HG02678 (cell line): ENCODE measurements around the gene TMBIM1.

Experiments used
- ATAC-seq: cut with Tn5 transposase; IDR thresholded peaks from one replicate; pipeline ENCODE4 v1.9.1; 2021; ENCODE audit warnings: mild to moderate bottlenecking, moderate library complexity; ENCODE audit not compliant: unreplicated experiment

Gene TMBIM1

DNA sequence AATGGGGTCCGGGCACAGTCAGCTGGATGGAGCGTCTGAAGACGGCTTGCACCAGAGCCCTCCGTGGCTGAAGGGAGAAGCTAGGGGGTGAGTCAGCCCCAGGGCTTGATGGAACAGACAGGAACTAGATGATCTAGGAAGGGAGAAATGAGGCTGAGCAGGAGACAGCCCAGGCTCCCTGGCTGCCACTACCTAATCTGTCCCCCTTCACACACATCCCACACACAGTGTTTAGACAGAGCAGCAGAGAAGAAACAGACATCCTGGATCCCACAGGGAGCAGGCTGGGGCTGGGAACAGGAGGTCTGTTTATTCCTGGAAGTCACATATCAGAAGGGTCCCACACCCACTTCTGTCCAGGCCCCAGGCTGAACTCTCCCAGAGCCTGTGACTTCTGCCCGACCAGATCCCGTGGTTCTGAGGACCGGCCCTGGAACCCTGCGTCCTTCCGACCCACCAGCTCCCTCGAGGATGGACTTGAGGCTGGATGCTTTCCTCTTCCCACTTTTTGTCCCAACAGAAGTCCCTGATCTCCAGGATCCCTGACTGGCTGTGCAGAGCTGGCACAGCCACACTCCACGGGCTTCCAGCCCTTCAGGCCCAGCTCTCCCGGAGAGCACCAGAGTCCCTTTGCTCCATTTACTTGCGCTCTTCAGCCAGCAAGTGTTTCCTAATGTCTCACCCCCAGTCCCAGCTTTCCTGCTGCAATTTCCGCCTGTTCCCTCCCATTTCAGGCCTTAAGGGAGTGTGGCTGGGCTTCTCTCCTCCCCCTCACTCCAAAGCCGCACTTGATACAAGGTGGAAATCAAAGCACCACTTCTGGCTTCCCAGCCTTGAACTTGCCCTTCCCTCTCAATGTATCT, 33.0 kb downstream of the TMBIM1 start:
- no peak for ATAC-seq

DNA sequence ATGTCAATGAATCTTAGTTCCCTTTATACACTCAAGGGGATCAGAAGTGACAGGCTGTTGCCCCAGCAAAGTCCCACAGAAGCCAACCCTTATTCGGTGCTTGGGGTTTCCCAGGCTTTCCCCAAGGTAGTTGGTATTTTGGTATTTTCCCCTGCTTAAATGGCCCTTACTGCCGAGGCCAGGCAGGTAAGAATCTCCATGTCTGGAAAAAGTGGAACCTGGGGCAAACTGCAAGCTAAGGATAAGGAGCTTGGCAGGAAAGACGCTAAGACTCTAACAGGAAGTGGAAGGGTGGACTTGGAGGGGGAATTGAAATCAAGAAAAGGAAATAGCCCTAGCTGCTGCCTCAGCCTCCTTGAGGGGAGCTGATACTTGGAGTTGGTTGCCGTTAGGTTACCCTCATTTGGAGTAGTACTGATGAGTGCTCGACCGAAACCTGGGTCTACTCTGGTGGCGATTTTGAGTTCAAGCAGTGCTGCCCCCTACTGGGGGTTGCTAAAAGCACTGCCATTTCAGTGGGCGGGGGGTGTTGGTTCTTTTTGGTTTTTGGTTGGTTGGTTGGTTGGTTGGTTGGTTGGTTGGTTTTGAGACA, 34.8 kb downstream of the TMBIM1 start:
- peak; percentile 70 for ATAC-seq

DNA sequence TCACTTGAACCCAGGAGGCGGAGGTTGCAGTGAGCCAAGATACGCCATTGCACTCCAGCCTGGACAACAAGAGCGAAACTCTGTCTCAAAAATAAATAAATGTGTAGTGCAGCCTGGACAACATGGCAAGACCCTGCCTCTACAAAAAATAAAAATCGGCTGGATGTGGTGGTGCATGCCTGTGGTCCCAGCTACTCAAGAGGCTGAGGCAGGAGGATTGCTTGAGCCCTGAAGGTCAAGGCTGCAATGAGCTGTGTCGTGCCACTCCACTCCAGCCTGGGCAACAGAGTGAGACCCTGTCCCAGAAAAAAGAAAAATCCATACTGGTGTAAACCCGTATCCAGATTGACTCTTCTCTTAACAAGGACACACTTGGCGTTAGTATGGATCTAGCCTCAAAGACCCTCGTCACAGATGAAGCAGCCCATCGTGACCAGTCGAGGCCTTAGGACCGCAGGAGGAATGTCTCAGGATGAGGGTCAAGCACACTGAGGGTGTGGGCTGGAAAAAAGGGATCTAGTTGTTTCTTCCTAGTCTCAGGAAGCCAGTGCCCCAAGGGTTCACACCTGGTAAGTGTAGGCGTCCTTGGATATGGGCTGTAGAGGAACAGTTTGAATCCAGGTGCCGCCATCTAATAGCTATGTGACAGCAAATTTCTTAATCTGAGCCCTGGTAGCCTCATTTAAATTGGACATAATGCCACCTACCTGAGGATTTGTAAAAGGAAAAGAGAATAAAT, 35.5 kb downstream of the TMBIM1 start:
- no peak for ATAC-seq

DNA sequence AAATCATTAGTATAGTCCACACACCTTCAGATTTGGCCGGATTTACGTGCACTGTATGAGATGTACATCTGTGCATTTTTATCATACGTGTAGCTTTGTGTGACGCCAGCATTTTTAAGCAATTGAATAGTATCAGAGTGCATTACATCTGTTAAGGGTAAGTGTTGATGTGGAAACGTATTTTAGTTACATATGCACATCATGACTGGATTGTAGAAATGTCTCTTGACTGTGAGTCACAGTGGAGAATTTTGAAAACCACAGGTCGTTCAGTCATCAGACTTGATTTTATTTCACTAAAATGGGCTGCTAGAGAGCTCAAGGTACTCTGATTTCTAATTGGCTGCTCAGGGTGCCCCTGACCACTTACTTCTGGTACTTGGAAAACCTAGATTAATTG, 36.9 kb downstream of the TMBIM1 start:
- ATAC-seq: no peak

DNA sequence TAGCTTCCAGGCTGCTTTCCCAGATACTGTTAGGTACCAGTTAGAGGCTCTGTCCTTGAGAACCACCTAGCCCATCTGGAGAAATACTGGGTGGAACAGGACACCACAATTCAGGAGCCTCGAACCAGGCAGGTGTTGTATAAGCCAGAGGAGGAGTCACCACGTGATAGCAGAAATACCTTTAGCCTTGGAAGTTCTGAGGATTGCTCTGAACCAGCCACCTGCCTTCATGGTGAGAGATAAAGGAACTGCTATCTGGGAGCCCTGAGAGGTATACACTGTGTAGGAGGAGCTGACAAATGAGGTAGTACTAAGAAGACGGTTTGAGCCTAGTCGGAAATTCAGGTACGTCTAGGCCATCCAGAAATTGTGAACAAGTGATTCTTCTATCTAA, 39.1 kb downstream of the TMBIM1 start:
- no peak for ATAC-seq

DNA sequence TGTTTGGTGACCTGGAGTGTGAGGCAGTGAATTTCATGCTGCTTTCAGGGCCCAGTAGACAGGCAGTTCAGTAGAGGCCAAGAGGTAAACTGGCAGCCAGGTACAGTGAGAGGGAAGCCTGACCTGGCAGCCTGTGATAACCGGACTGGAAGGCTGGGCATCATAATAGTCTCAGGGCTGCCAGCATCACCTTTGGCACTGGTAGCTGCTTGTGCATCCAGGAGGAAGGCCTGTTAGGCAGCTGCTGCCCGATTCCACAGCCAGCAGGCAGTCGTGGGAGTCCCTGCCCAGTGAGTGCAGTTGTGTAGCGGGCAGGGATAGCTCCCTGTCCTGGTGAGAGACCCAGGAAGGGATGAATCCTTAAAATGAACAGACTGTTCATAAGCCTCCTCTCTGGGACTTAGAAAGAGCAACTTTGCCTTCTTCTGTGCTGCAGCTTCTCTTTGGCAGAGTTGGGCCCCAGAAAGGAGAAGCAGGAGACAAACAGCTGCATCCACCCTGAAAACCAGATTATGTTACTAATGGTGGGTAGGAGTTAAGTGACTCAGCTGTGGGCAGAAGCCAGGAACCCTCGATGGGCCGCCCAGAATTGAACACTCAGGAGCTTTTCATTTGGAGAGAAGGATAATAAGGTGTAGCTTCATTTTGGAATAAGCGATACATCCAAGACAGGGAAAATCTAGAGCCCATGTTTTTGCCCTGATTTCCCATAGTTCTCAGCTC, 39.6 kb downstream of the TMBIM1 start:
- ATAC-seq: no peak

DNA sequence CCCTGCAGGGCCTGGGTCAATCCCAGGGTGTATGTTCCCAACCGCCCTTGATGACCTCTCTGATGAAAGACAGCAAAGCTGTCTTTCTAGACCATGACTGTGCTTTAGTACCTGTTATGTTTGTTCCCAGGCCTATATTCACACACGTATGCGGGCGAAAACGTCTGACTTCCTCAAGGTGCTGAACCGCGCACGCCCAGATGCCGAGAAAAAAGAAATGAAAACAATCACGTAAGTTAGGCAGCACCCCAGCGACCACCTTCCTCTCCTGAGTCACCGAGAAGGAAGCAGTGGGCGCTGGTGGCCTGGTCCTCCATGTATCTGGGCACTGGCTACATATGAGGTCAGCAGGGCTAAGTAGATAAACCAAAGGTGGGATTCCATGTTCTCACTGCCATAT, 42.6 kb downstream of the TMBIM1 start:
- no peak for ATAC-seq

DNA sequence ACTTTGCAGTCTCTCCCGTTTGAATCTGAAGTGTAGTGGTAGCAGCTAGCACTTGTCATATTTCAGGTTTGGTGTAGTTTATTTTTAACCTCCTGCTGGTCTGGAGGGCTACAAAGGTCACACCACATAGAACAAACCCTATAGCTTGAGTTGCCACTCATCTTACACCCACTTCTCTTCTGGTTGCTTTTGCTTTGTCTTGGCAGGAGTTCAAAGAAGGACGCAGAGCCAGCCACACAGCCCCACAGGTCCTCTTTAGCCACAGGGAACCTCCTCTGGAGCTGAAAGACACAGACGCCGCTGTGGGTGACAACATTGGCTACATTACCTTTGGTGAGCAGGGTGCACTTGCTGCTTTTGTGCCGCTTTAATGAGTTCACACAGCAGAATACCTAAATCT, 47.1 kb downstream of the TMBIM1 start:
- no peak for ATAC-seq

DNA sequence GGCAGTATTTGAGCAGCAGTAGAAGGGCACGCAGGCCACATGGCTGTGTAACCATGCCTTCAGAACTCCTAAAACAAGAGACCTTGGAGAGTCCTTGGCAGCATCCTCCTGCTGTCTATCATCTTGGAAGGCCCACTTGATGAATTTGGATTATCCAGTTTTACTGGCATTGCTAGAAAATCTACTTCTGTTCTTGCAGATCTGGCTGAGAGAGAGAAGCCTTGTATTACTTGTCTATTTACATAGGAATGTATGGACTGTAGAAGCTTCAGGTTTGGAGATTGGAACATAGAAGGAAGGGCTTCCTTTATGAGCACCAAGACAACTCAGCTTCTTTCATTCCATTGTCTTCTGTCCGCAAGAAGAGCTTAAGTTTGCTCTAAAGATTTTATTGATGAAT, 47.6 kb downstream of the TMBIM1 start:
- no peak for ATAC-seq

DNA sequence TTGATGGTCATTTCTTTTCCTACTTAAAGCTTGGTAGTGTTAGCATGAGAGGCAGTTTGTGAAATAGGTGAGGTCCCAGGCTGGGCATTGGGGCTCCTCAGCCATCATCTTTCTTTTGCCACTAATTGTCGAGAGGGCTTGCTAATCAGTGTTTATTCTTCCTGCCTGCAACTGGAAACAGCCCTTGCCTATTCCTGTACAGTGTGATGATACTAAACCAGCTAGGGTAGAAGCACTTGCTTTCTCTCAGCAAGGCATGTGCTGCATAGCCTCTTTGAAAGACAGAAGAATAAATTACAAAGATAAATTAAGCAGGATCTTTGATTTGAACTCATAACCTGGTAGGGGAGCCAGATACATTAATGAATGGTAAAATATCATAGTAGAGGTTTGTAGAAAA, 48.1 kb downstream of the TMBIM1 start:
- no peak for ATAC-seq

DNA sequence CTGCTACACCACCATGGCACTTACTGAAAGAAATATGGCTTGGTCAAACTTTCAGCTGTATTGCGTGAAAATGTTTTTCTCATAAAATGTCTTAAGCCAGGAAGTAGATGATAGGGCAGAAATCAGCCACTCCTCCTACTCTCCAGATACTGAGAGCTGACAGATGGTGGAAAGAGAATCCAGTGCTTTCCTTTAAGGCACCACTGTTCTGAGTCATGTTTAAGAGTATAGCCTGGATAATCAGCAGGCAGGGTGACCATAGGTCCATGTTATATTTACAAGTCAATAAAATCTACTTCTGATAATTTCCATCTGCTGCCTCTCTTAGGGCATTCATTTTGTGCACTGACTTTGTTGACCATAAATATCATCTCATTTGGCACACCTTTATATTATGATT, 53.4 kb downstream of the TMBIM1 start:
- ATAC-seq: no peak

DNA sequence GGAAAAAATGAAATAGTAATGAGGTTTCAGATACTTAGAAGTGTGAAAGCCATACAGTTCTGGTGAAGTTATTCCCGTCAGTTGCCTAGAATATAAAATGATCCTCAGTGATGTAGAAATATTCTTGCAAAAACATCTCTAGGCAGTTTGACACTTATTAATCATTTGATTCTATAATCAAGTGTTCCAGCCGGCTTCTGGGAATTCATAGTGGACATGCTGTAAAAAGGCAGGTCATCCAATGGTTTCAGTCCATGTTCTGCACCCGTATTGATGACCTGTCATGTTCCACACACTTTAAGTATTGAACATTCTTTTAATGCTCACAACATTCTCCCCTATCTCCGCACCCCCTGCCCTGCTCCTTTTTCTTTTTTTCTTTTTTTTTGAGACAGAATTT, 55.5 kb downstream of the TMBIM1 start:
- ATAC-seq: no peak

DNA sequence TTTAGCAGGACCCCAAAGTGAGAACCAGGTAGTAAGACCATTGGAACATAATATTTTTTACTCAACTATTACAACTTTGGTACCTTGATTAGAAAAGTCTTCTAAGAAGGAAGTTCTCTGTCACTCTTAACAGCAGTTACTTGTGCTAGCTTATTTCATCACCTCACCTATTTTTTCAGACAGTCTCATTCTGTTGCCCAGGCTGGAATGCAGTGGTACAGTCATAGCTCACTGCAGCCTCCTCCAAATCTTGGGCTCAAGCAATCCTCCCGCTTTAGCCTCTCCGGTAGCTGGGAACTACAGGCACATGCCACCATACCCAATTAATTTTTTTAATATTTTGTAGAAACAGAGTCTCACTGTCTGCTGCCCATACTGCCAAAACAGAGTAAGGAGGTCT, 57.3 kb downstream of the TMBIM1 start:
- no peak for ATAC-seq

DNA sequence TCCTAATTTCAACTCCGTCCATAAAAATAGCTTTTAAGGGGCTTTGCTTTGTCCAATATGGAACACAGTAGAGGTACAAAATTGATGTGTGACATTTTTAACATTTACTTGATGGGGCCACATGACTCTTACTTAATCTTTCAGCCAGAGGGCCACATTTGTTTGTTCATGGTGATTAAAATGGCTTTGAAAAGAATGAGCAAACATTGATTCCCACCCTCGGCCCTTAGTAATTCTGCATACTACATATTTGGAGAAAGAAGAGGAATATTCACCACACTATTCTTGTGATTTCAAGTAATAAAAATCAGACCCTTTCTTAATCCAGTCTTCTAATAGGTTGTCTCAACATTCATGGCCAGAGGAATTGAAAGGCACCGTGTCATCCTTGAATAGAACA, 57.8 kb downstream of the TMBIM1 start:
- ATAC-seq: no peak

DNA sequence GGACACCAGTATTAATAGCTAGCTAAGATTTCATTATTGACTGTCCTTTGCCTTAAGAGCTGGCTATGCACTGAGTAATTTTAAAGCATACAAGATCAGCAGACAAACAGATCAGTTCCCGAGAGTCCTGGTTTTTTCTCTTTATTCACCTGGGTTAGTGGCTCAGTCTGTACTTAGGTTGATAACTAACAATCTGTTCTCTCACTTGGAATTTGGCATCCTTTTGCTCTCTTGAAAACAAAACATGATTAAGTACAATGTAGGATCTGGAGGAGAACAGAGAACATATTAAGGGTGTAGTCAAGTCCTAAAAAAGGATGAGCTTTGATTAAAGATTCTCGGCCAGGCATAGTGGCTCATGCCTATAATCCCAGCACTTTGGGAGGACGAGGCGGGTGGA, 58.8 kb downstream of the TMBIM1 start:
- ATAC-seq: no peak

DNA sequence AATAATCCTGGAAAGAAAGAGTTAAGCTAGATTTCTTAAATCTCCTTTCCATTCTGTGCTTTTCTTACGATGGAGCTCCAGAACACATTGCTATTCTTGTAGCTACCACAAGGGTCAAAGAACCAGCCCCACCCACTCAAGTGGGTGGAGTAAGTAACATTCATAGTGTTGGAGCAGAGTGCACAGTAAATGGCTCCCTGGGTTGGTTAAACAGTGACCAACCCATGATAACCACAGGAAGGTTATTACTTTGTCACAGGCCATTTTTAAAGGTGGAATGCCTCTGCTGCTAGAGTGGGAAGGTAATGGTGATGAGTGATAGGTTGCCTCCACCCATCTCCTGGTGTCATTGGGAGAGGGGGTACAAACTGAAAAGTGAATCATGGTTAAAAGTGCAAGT, 61.4 kb downstream of the TMBIM1 start:
- ATAC-seq: peak; percentile 54

DNA sequence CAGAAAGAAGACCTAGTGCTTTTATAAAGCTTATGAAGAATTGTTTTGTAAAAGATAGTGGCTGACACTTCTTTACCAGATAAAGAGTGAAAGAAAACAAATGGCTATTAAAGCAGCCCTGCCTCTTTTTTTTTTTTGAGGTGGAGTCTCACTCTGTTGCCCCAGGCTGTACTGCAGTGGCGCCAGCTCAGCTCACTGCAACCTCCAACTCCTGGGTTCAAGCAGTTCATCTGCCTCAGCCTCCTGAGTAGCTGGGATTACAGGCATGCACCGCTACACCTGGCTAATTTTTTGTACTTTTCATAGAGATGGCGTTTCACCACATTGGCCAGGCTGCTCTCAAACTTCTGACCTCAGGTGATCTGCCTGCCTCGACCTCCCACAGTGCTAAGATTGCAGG, 62.5 kb downstream of the TMBIM1 start:
- no peak for ATAC-seq

DNA sequence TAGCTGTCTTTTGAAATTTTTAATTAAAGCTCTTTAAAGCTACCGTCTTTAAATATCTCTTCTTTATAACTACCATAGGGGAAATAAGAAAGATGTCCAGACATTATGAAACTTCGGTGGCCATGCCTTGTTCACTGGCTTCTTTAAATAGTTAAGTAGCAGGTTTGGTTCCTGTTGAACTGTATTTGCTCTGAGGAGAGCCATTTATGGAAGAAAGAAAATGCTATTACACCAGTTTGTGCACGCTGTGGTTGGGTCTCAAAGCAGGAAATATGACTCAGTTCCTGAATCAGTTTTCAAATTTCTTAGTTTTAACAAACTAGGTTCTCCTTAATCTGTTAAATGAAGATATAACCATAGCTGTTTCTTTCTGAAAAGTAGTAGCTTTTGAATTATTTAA, 63.1 kb downstream of the TMBIM1 start:
- ATAC-seq: peak; percentile 86

DNA sequence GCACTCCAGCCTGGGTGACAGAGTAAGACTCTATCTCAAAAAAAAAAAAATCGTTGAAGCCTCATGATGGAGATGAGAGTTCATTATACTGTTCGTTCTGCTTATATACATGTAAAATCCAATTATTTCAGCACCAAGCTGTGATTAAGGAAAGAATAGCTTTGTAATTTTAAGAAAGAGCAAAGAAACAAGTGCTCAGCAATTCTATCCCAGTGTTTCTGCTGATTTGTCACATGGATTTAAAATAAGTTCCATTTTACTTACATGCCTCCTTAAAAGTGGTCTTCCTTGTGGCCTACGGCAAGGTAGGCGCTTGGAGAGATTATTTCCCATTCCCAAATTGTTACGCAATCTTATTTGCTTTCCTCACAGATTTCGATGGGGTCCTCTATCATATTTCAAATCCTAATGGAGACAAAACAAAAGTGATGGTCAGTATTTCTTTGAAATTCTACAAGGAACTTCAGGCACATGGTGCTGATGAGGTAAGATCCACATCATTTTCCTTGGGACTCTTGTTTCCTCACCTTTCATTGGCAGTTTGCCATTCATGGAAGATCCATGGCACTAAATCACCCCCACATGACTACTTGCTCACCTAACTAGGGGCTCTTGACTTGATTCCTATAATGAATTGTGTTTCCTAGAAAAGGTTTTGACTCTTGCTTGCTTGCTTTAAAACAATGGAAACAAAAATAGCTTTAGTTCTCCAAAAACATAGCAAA, 63.8 kb downstream of the TMBIM1 start:
- ATAC-seq: no peak

DNA sequence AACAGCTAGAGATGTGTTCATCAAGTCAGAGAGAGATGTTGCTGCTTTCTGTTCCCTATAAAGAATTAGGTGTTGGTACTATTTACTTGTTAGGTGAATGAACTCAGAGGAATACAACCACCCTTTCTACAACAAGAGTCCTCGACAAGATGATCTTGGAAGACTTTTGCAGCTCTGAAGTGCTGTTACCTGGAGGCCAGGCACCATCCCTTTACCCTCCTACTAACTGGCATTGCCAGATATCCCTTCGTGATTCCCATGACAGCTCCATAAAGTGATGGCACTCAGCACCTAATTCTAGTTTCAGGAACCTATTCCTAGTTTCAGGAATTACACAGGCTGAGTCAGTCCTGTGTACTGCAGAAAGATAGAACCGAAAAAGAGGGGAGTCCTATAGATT, 65.4 kb downstream of the TMBIM1 start:
- ATAC-seq: no peak
